Measurements from ENCODE around the gene FMNL2.
A peak's percentile ranks its signal among the peaks of the same experiment; 100 is the strongest.

The FMNL2 gene

DNA sequence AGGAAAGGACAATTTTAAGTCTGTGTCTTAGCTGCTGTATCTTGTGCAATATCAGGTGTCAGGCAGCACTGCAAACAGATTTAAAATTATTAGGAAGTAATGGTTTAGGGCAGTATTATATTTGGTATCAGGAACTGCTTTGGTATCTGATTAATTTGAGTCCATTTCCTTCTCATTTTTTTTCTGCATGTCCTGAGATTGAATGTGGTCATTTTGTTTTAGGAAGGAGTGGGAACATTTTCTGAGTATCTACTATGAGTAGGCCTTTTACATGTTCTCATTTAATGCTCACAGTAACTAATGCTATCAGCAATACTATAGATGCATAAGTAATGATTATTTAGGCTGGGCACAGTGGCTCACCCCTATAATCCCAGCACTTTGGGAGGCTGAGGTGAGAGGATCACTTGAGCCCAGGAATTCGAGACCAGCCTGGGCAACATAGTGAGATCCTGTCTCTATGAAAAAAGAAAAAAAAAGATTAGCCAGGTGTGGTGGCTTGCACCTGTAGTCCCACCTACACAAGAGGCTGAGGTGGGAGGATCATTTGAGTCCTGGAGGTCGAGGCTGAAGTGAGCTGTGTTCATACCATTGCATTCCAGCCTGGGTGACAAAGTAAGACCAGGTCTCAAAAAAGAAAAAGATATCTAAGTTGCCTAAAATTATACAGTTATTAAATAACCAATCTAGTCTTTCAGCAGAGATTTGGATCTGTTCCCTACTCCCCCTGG lies 4.7 kb downstream of the FMNL2 start:
- DNase-seq (ENCODE audit: low spot score) = no peak

DNA sequence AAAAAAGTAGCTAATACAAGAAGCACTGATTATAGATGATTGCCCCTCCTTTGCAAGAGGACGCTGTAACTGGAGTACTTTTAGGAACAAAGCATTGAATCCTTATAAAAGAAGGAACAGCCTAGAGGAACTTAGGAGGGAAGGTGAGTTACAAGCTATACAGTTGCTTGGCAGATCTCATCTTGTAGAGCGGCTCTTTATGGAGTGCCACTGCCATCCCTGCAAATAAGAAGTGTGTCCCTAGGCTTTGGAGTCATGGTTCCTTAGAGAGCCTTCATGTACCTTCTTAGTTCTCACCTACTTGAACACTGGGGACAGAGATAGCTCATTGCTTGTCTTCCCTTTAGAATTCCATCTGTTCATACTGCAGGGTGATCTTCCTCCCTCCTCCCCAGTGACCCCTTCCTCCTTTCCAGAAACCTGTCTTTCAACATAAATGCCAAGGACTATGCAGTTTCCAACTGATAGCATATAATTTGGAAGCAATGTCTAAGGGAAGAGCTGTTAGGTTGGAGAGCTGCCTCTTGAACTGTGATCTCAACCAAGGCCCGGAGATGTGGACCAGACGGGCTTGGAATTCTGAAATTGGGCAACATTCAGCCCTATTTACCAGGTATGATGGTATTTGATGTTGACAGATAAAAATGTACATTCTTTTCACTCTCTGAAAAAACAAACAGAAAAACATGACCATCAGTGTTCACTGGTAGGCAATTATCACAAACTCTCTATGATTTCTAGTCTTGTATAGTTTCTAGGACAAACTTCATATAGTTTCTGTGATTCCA lies 7.5 kb downstream of the FMNL2 start:
- no peak for DNase-seq (ENCODE audit: low spot score)

GRCh38 chr2:152343426-152343825 lies 8.5 kb downstream of the FMNL2 start:
- DNase-seq (ENCODE audit: low spot score) = no peak

DNA sequence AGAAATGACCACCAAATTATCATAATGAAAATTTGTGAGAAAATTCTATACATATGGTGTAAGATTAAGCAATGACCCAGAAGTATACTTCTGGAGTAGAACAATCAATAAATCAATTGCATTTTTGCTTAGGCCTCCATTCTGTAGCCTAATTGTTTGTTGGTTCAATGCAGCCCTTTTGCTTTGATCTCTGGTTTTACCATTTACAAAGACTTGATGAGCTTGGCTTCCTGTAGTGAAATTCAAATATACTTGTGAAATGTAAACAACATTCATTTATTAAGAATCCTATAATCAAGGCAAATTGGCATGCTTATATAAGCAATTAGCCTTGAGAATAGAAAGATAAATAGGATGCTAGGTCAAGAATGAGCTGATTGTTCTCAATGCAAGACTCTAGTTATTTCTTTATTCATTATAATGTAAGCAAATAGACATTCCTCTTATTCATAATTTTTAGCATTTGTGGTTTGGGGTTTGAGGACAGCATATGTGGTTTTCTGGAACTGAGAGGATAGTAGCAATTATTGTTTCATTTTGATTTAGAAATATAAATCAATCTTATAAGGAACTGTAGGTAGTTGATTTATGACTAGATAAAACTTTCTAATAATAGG lies 9.7 kb downstream of the FMNL2 start:
- DNase-seq (ENCODE audit: low spot score) = no peak

- DNase-seq (ENCODE audit: low spot score) = no peak
Measured at GRCh38 chr2:152347076-152347475, 12.1 kb downstream of the FMNL2 start.

DNA sequence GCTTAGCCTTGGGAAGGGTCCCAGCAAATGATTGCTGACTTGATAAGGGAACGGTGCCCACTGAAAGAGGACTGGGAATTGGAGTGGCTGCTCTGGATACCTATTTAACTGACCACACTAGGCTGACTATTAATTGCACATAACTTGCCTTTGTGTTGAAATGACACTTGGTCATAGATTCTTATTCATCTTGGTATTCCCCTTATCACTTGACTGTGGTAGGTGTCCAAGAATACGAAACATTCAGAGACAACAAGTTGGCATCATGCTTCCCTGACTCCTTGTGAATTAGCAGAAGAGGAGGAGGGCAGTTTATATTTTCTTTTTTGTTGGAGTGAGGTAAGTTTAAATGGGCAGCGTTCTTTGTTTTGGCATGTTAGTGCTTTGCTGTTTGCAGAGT lies 13.4 kb downstream of the FMNL2 start:
- no peak for DNase-seq (ENCODE audit: low spot score)

DNA sequence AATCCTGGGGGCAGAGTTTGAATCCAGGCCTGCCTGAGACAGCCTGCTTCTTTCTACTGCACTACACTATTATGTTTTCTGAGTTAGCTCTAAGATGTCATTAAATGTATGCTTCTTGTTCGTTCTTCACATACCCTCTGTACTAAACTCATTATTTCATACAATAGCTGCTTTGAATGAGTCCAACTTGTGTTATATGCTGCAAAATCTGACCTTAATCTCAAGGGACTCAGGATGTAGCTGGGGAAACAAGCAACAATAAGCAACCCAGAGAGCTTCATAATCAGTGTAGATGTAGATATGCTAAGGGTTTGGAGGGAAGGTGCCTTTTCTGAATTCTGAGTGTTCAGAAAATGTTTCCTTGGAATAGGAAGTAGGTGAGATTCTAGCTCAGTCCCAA lies 14.4 kb downstream of the FMNL2 start:
- DNase-seq (ENCODE audit: low spot score) = no peak

- no peak for DNase-seq (ENCODE audit: low spot score)
Measured at GRCh38 chr2:152350155-152350679, 15.2 kb downstream of the FMNL2 start.

DNA sequence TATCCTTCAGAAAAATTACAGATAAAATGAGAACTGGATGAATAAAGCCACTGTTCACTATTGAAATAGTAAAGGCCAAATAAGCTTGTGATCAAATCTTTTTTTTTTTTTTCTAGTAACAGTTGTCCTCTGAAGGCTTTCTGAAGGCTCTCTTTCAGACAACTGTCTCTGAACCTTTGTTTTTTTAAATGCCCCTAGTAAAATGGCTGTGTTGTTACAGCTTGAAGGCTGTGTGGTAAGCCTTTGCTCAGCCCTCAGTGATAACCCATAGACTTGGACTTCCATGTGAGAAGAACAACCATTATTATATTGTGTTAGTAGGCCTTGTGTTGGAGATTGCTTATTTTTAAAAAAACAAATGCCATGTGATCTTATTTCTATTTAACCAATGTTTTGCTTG lies 17.6 kb downstream of the FMNL2 start:
- DNase-seq (ENCODE audit: low spot score) = no peak

DNA sequence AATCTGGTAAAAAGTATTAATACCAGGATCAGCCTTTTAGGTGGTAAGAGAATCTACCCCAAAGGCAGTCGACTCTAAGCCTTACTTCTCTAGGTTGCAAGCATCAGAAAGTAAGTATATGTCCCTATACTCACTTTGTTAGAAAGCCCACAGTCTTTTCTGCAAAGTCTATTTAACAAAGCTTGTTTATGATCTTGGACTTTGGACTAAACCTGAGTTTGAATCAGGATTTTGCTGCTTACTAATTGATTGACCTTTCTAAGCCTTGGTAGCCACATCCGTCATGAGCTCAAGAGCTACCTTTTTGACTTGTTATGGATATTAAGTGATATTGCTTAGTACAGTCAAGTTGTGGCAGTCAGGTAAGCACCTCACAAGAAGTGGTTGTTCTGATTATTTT lies 18.4 kb downstream of the FMNL2 start:
- DNase-seq (ENCODE audit: low spot score) = no peak

- DNase-seq (ENCODE audit: low spot score) = no peak
Measured at GRCh38 chr2:152354069-152354755, 19.2 kb downstream of the FMNL2 start.

GRCh38 chr2:152354909-152355308 lies 19.9 kb downstream of the FMNL2 start:
- DNase-seq (ENCODE audit: low spot score) = no peak

- DNase-seq (ENCODE audit: low spot score) = no peak
Measured at GRCh38 chr2:152355409-152355831, 20.4 kb downstream of the FMNL2 start.

GRCh38 chr2:152359573-152360363 lies 24.8 kb downstream of the FMNL2 start:
- DNase-seq (ENCODE audit: low spot score) = no peak

- no peak for DNase-seq (ENCODE audit: low spot score)
Measured at GRCh38 chr2:152363936-152364335, 29.0 kb downstream of the FMNL2 start.

DNA sequence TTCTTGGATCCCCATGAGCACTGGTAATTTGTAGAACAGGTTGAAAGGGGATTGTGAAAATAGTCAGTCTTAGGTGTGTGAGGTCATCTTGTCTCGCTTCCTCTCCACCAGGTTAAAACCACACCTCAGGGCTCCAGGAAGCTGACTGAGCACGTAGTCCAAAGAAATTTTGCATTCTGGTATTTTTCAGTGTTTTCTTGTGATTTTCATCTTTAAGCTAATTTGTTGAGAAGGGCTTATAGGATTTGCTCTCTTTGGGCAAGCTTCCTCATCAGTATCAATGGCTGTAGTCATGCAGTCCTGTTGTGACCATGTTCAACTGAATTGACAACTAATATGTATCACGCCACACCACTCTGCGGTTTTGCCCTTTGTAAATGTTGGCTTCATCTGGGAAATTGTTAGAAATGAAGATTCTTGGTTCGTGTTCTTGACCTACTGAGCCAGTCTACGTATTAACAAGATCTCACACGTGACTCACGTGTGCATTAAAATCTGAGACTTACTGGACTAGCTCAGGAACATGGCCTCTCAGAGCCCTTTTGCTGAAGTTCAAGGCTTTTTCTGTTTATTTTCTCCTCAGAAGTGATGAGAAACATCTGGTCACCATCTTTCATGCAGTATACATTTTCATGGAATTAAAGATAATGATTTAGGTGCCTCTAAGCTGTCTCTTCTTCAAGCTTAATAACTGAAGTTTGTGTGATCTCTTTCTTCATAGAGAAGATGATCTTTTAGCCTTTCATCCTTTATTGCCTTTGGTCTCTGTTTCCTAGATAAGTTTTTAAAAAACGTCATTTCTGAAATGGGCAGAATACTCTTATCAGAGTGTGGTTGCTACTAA lies 32.8 kb downstream of the FMNL2 start:
- DNase-seq (ENCODE audit: low spot score) = no peak

DNA sequence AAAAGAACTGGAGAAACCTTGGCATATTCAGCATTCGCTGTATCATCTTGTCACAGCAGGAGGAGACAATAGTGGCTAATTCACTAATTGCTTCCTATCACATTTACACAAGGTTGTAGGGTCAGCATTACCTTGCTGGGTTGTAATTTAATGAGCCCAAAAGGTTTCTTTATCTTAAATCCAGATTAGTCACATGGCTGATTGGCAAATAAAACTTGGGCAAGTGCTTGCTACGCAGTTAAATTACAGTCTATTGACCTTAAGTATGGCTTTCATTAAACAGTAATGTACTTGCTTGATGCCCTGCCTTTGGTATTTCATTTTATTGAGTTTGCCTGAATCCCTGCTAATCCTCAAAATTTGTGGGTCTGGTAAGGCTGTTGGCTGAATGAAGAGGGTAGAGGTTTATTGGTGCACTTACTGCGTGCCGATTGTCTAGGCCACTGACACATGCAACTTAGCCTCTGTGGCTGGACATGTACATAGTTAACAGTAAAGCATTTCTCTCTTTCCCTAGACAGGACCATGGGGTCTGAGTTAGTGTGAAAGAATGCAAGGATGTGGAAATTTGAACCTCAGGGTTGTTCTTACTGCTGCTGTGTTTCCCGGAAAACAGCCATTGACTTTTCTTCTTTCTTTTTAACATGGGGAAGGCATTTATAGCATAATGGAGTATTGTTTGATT lies 34.3 kb downstream of the FMNL2 start:
- no peak for DNase-seq (ENCODE audit: low spot score)

- DNase-seq (ENCODE audit: low spot score) = no peak
Measured at GRCh38 chr2:152370783-152371182, 35.8 kb downstream of the FMNL2 start.

DNA sequence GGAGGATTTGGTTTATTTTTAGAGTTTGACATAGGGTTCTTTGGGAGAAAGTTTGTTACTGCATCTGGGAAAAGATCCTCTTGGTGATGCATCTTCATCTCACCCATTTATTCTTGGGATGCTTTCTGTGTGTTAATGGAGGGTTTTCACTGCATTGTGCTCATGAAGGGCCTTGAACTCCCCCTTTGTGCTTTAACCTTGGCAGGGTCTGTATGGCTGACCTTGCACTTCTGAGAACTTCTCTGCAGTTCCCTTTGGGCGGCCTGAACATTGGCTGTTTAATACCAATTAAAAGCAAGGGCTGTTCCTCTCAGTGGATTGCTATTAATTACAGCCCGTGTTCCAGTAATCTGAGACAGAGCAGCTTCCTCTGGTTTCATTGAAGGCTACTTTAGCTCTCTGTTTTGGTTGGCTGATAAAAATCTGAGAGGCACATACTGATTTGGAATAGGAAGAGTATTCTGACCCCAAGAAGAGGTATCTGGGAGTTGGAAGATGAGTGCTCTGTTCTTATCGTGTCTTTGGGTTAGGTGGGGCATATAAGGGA lies 37.5 kb downstream of the FMNL2 start:
- DNase-seq (ENCODE audit: low spot score) = peak; percentile 63

Data from SK-N-DZ (cell line).